GM12873 (cell line): ENCODE results near the gene CYP1A1.

Source experiments
- TF ChIP-seq, protein P1 (sequence below): IDR thresholded peaks from 2 replicates; pipeline ENCODE4 v1.5.1; 2012; ENCODE audit warnings: low read depth, mild to moderate bottlenecking, moderate library complexity, low read length, control low read depth; ENCODE audit not compliant: insufficient read depth; ENCODE audit errors: missing control alignments

Gene CYP1A1

DNA sequence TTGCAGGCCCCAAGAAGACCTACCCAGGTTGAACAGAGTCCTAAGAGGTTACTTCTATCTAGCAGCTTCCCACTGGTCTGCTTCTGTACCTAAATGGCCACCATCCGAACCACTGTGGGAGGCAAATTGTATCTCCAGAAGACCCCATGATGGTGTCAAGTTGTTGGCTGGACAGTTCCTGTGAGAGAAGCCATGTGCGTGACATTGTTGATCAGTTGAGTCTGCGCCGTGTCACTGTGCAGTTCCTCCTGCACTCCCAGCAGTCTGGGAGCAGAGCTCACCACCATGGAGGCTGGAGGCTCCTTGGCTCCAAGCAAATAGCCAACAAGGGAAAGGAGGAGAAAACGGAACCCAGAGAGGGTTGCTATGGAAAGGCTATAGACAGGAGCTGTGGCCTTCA is 7.5 kb upstream of the CYP1A1 start:
- TF ChIP-seq, protein P1, sequence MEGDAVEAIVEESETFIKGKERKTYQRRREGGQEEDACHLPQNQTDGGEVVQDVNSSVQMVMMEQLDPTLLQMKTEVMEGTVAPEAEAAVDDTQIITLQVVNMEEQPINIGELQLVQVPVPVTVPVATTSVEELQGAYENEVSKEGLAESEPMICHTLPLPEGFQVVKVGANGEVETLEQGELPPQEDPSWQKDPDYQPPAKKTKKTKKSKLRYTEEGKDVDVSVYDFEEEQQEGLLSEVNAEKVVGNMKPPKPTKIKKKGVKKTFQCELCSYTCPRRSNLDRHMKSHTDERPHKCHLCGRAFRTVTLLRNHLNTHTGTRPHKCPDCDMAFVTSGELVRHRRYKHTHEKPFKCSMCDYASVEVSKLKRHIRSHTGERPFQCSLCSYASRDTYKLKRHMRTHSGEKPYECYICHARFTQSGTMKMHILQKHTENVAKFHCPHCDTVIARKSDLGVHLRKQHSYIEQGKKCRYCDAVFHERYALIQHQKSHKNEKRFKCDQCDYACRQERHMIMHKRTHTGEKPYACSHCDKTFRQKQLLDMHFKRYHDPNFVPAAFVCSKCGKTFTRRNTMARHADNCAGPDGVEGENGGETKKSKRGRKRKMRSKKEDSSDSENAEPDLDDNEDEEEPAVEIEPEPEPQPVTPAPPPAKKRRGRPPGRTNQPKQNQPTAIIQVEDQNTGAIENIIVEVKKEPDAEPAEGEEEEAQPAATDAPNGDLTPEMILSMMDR: no peak

DNA sequence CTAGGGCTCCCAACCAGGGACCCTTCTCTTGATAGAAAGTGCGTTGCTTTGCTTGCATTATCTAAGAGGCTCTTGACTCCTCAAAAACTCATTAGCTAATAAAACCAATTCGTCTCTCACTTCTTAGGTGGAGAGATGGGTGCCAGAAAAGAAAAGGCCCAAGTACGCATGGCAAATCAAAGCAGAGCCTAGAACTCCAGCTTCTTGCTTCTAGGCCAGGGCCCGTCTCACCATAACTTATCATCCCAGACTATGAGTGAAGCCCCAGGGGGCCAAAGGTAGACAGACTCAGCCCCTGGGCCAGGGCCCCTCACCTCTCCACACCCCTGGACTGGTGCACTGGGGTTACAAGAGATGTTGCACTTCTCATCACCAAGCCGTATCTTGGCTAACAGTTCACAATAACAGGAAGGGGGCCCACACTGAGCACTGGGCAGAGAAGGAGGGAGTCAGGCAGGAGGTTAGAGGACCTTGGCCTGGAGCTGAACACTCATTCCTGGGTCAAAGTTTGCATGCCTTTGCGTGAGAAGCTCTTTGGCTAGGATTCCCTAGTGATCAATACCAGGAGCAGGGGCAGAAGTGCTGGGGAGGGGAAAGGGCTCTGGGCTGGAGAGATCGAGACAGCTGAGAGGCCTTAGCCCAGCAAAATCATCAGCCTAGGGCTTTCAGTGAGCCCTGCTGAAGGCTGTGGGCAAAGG is 5.4 kb upstream of the CYP1A1 start:
- TF ChIP-seq, protein P1: no peak

DNA sequence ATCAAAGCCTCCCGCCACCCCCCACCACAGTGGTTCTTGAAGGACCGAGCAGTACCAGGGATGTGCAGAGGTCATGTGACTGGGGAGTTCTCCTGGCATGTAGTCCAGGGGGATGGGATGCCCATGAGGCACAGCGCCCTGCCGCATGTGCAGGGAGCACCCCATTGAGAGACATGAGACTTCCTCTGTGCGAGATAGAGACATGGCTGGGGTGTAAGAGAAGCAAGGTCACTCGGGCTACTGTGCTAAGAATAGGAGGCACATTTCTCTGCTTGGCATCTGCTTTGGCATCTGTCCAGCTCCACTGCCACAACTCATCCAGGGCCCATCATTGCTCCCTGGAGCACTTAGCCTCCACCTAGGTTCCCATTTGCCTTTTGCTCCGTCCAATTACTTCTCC is 2.4 kb upstream of the CYP1A1 start:
- TF ChIP-seq, protein P1: no peak

DNA sequence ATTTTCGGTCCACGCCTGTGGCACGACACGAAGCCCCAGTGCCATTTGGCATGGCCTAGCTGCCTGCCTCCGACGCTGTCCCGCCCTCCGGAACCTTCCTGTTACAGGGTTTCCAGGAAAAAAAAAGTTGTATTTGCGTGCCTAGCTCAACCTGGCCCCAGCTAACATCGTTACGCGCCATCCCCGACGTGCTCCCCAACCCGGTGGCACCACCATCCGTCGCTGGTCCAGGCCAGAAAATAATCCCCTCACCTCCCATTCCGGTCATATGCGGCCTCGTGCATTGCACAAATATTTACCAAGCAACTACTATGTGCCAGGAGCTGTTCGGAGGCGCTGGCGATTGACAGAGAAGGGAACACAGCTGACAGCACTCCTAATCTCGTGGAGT is 1.4 kb upstream of the CYP1A1 start:
- TF ChIP-seq, protein P1: no peak

DNA sequence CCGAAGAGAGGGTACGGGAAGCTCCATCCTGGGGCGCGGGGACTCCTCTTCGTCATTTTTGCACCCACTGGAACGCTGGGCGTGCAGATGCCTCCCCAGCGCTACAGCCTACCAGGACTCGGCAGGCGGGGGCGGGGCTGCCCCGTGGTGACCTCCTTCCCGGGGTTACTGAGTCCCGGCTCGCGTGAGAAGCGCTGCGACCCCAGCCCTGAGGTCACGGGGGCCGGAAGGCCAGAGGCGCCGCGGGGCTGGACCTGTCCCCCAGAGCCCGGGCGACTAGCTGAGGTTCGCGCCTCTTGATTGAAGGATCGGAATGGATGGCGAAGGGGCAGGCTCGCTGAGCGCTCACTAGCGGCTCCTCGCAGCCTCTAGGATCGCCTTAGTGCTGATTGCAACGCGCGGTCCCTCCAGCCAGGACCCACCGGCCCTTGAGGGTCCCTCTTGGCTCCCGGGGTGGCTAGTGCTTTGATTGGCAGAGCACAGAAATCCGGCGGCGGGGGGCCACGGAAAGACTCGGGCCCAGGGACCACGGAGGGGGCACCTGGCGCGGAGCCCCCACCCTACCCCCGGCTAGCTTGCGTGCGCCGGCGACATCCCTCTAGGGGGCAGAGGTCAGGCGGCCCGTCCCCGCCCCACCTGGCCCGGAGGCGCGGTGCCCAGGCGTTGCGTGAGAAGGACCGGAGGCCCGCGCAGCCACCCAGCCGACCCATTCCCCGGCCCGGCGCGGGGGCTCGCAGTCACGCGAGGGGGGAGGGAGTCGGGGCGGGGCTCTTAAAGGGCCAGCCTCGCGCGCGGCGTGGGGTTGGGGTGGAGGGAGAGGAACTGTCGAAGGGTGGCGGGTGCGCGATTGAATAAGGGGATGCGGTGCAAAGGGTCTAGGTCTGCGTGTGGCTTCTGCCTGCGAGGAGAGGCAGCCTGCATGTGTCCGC is 781 bp upstream of the CYP1A1 start:
- TF ChIP-seq, protein P1: peak; percentile 16

DNA sequence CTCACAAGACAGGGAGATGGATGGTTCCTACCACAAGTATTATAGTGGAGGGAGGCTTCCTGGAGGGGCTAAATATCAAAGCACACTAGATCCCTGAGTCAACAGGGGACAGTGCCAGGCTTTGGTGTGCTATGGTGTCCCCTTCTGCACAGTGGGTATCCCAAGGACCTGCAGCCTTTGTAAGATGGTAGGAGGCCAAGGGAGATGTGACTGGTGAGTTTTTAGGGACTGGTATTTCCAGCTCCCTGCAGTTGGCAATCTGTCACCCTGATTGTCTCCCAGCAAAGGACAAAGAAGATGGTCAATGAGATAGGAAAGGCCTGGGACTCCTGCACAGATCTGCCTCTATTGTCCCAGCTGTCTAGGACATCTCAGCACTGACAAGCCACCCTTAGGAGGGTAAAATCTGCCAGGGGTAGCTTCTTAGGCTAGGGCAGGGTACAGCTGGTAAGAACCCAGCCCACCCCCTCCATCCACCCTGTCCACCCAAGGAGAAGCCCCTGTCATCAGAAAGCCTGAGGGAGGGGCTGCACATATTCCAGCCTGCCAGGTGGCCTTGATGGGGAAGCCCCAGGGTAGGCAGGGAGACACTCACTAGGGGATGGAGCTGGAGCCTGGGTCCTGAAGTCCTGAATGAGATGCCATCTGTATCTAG is 631 bp downstream of the CYP1A1 start:
- TF ChIP-seq, protein P1: no peak

DNA sequence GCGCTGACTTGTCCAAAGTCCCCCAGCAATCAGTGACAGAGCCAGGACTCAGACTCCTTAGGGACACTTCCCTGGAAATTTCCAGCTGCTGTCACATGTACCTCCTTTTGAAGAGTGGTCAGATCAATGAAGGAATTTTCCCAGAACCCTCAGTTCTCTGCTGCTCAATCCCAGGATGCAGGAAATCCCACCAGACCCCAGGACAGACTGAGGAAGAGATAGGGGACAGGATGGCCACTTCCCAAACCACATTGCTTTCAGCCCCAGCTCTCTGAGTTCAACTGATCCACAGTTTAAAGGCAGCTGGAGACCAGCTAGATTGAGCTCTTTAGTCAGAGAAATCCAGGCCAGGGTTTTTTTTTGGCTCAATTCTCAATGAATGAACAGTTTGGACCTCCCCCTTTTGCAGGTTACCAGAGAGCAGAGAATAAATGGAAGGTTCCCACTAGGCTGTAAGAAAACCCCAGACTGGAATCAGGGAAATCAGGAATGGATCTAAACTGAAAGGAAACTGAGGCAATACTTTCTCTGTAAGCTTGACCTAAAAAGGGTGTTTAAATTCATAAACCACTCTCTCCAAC is 1.5 kb downstream of the CYP1A1 start:
- TF ChIP-seq, protein P1: no peak
